GM12878 (cell line): Measurements from ENCODE around the gene GPR68. TPM values are rescaled to one million over a fixed set of nuclear protein-coding genes. Genes with fewer than 3 reads are reported as not detected.
A peak's percentile ranks its signal among the peaks of the same experiment; 100 is the strongest.

Experiments
- ATAC-seq: fragments of 200-7000 bp; cut with Tn5 transposase; 3 replicates; pipeline ENCODE4 v1.9.1; 2020; ENCODE audit warnings: mild to moderate bottlenecking, moderate library complexity
- BruUV-seq: library from RNA; stranded (reverse); fragments of 400-500 nt; replicated peaks from 2 replicates; lab custom pipeline; 2021; lab: Mats Ljungman, UMichigan
- CTCF ChIA-PET: fragments of 300-600 bp; sonication (Branson Sonifier 250); formaldehyde crosslinking; extraction: SDS; loops from one replicate; lab custom pipeline; 2021; ENCODE audit warnings: inconsistent platforms; lab: Yijun Ruan, JAX
- POLR2A ChIA-PET: fragments of 350-600 bp; formaldehyde crosslinking; extraction: SDS; loops from one replicate; lab custom pipeline; 2021; ENCODE audit warnings: inconsistent platforms; lab: Charles Lee
- RAD21 ChIA-PET: fragments of 300-600 bp; sonication (Branson Sonifier 250); formaldehyde crosslinking; loops from one replicate; lab custom pipeline; 2023; ENCODE audit warnings: antibody characterized with exemption; ENCODE audit not compliant: unreplicated experiment; lab: Charles Lee
- SMC1A ChIA-PET: fragments of 300-600 bp; sonication (Branson Sonifier 250); formaldehyde crosslinking; loops from one replicate; lab custom pipeline; 2023; ENCODE audit not compliant: unreplicated experiment, uncharacterized antibody; lab: Charles Lee
- DNase-seq: peaks from one replicate; pipeline ENCODE4 v3.0.0-alpha.2; 2011; ENCODE audit warnings: low read depth, low spot score
- FAIRE-seq: peaks from 3 replicates; lab custom pipeline; 2011; peaks lifted over from hg19 to GRCh38; lab: Jason Lieb, UNC
- H2AFZ ChIP-seq: 2 replicates; pipeline ENCODE4 v1.6.0; 2011; ENCODE audit warnings: low read depth, low read length, control low read depth; ENCODE audit not compliant: control insufficient read depth
- H3K27ac ChIP-seq: 2 replicates; pipeline ENCODE4 v1.5.1; 2011; ENCODE audit warnings: control low read depth; ENCODE audit not compliant: control insufficient read depth, insufficient read depth
- H3K27me3 ChIP-seq, 2 experiments: replicated peaks in 1 of 2; 2 replicates each; pipeline versions ENCODE4 v1.6.0 to v1.6.1; 2011; ENCODE audit warnings: low read length in 1 of 2; ENCODE audit not compliant: control insufficient read depth in 2 of 2, insufficient read depth in 2 of 2
- H3K36me3 ChIP-seq, 2 experiments: 2 replicates each; pipeline ENCODE4 v1.5.1; 2011; ENCODE audit warnings: low read length in 1 of 2; ENCODE audit not compliant: control insufficient read depth in 2 of 2, insufficient read depth in 2 of 2
- H3K4me1 ChIP-seq: 2 replicates; pipeline ENCODE4 v1.6.1; 2011; ENCODE audit warnings: mild to moderate bottlenecking, low read length, moderate library complexity, mixed read lengths; ENCODE audit not compliant: control insufficient read depth, insufficient read depth
- H3K4me2 ChIP-seq: 2 replicates; pipeline ENCODE4 v1.6.0; 2011; ENCODE audit warnings: control low read depth; ENCODE audit not compliant: control insufficient read depth, insufficient read depth
- H3K4me3 ChIP-seq: fragments of 200-600 bp; sonication (generic); 2 replicates; pipeline ENCODE4 v1.5.1; 2016
- H3K79me2 ChIP-seq: 2 replicates; pipeline ENCODE4 v1.6.0; 2011; ENCODE audit warnings: low read length; ENCODE audit not compliant: control insufficient read depth, insufficient read depth
- H3K9ac ChIP-seq: 2 replicates; pipeline ENCODE4 v1.8.0; 2011; ENCODE audit warnings: low read length, control low read depth, mixed read lengths; ENCODE audit not compliant: control insufficient read depth, insufficient read depth
- H3K9me3 ChIP-seq: replicated peaks from 3 replicates; pipeline ENCODE4 v1.5.1; 2011; ENCODE audit warnings: mild to moderate bottlenecking, low read length; ENCODE audit not compliant: control insufficient read depth, insufficient read depth
- H4K20me1 ChIP-seq: 2 replicates; pipeline ENCODE4 v1.6.0; 2011; ENCODE audit not compliant: control insufficient read depth, insufficient read depth
- BHLHE40 ChIP-seq, 2 experiments: fragments of 450-650 bp in 1 of 2; IDR thresholded peaks; 2 replicates each; pipeline ENCODE4 v1.6.1; 2011 to 2017; ENCODE audit warnings: low read depth in 2 of 2, borderline replicate concordance in 1 of 2, improper control_type of control experiment in 1 of 2, low read length in 1 of 2, mild to moderate bottlenecking in 1 of 2
- FOXK2 ChIP-seq: fragments of 450-650 bp; IDR thresholded peaks from 2 replicates; pipeline ENCODE4 v1.6.1; 2017; ENCODE audit warnings: mild to moderate bottlenecking, moderate library complexity
- HDGF ChIP-seq: fragments of 450-650 bp; IDR thresholded peaks from 2 replicates; pipeline ENCODE4 v1.6.1; 2016; ENCODE audit warnings: antibody characterized with exemption
- JUNB ChIP-seq: IDR thresholded peaks from 2 replicates; pipeline ENCODE4 v1.6.1; 2016; ENCODE audit warnings: antibody characterized with exemption, mild to moderate bottlenecking
- LARP7 ChIP-seq: fragments of 450-650 bp; IDR thresholded peaks from 2 replicates; pipeline ENCODE4 v1.6.1; 2017; ENCODE audit warnings: mild to moderate bottlenecking
- MTA3 ChIP-seq: IDR thresholded peaks from 2 replicates; pipeline ENCODE4 v1.6.1; 2012; ENCODE audit warnings: low read length, inconsistent platforms, borderline replicate concordance
- NRF1 ChIP-seq: conservative IDR thresholded peaks from 2 replicates; pipeline ENCODE4 v1.6.1; 2011; ENCODE audit warnings: mild to moderate bottlenecking, low read depth, low read length, improper control_type of control experiment
- PBX3 ChIP-seq: IDR thresholded peaks from 2 replicates; pipeline ENCODE4 v1.6.1; 2011; ENCODE audit warnings: mild to moderate bottlenecking, low read depth, low read length, moderate library complexity; ENCODE audit not compliant: insufficient replicate concordance
- POLR2AphosphoS5 ChIP-seq: IDR thresholded peaks from 2 replicates; pipeline ENCODE4 v1.6.1; 2011; ENCODE audit warnings: mild to moderate bottlenecking, low read length, inconsistent platforms
- RELB ChIP-seq: fragments of 450-650 bp; IDR thresholded peaks from 2 replicates; pipeline ENCODE4 v1.6.1; 2017; ENCODE audit warnings: low read depth, mild to moderate bottlenecking, moderate library complexity
- TCF12 ChIP-seq: IDR thresholded peaks from 2 replicates; pipeline ENCODE4 v1.6.1; 2011; ENCODE audit warnings: low read depth, mild to moderate bottlenecking, low read length
- ZBTB40 ChIP-seq: fragments of 450-650 bp; IDR thresholded peaks from 2 replicates; pipeline ENCODE4 v1.6.1; 2016; ENCODE audit warnings: mild to moderate bottlenecking, moderate library complexity, borderline replicate concordance
- ZNF24 ChIP-seq: fragments of 450-650 bp; IDR thresholded peaks from 2 replicates; pipeline ENCODE4 v1.6.1; 2017; ENCODE audit warnings: antibody characterized with exemption, mild to moderate bottlenecking
- WGBS: methylation state at CpG from one replicate; pipeline ENCODE4 v1.1.6; 2016; ENCODE audit warnings: low lambda C conversion rate; ENCODE audit not compliant: insufficient replicate concordance, insufficient coverage; ENCODE audit errors: missing lambda C conversion rate; 5-methylcytosine and 5-hydroxymethylcytosine counted together
- in situ Hi-C: fragments of 300-500 bp; cut with MboI; formaldehyde crosslinking; loops from 9 replicates; pipeline ENCODE4 v1.14.3; 2018; ENCODE audit warnings: mixed read lengths
- intact Hi-C: fragments of 100-400 bp; cut with micrococcal nuclease; formaldehyde crosslinking; loops from one replicate; pipeline ENCODE4 v1.14.2; 2022; ENCODE audit not compliant: unreplicated experiment
- polyA plus RNA-seq, 11 experiments: library from polyadenylated mRNA; depleted of rRNA in 4 of 11; unstranded in 6 of 11; stranded (reverse) in 5 of 11; fragments of >200 nt; fragmentation: Nextera tagmentation in 4 of 11; fragmentation: Illumina TruSeq in 1 of 11; extraction: Ambion mirVana in 4 of 11; extraction: Trizol in 1 of 11; gene quantifications; 1 replicate in 1 of 11; 2 replicates in 10 of 11; pipeline versions ENCODE4 v1.2.1 to v1.2.3, GENCODE V29; 2011 to 2016; ENCODE audit warnings: inconsistent platforms in 2 of 11, missing spikeins in 2 of 11, low read depth in 1 of 11
- total RNA-seq, 4 experiments: library from RNA; depleted of rRNA in 3 of 4; stranded (reverse); fragments of >200 nt in 3 of 4; fragmentation: Illumina TruSeq in 1 of 4; extraction: Trizol in 1 of 4; gene quantifications; 2 replicates each; pipeline versions ENCODE4 v1.2.1 to v1.2.3, GENCODE V29; 2013 to 2021

The GPR68 gene
- total and polyA plus RNA-seq, 10 of the 15 experiments (the other 5 are each of a cell fraction or from before 2014, with no cell fraction given) = 0.06 to 3.4 (median 1.8) TPM

- SMC1A ChIA-PET = interaction anchor here (0.9 to 5.4 kb wide), 10 partner anchors 9 to 135 kb away, joined by 3 to 81 read pairs (median 4); no protein-coding TSS in a partner anchor
- RAD21 ChIA-PET = interaction anchor here (0.9 to 4.0 kb wide), 5 partner anchors 8 to 100 kb away, joined by 3 to 31 read pairs (median 3); no protein-coding TSS in a partner anchor
- Histone ChIP-seq H3K27ac (peak overlapping the region; percentile 67), H3K4me2 (peak overlapping the region; percentile 68), H2AFZ (peak overlapping the region; percentile 64), H4K20me1 (no peaks in the 10 kb centered on the region), H3K4me3 (peak overlapping the region; percentile 13; the same call in 1 of the 2 replicates), H3K27me3 (no peaks in the 10 kb centered on the region), H3K9ac (0 out of 2 replicates have a peak overlapping the region, but pooled peaks have one; percentile 25), H3K9me3 (no peaks in the 10 kb centered on the region), H3K36me3 (no peaks in the 10 kb centered on the region), H3K79me2 (no peaks in the 10 kb centered on the region), H3K4me1 (peaks cover 39% of the 10 kb centered on the region)
- FAIRE-seq (peak; percentile 91), ATAC-seq (peak; percentile 89), DNase-seq (peak; percentile 90)
- POLR2A ChIA-PET = interaction anchor here (4.1 kb wide), 1 partner anchor 22 kb away, joined by 31 read pairs; no protein-coding TSS in a partner anchor
- BruUV-seq = no TSS peak
- in situ Hi-C loops (no loop called here), intact Hi-C loops (loop anchor here (1.0 kb wide), 1 partner anchor 21 kb away; no protein-coding TSS in a partner anchor)
- CTCF ChIA-PET = interaction anchor here (0.8 to 2.6 kb wide), 10 partner anchors 11 to 341 kb away, joined by 3 to 10 read pairs (median 4); no protein-coding TSS in a partner anchor
- 7% methylated on average over 10 of the region's 10 CpGs for WGBS
- TF ChIP-seq FOXK2 (no peak), HDGF (0 out of 2 replicates have a peak, but pooled peaks have one; percentile 27), RELB (peak; percentile 56), POLR2AphosphoS5 (peak; percentile 59; the same call in 1 of the 2 replicates), BHLHE40 (IDR thresholded peaks at IDR 0.05; ENCODE audit: borderline replicate concordance in 1 of 2, low read depth in 2 of 2, low read length in 1 of 2) (peak; percentile 55 to 67; a peak in 3 of 4 replicates), LARP7 (peak; percentile 76; the same call in 1 of the 2 replicates), ZNF24 (peak; percentile 75), JUNB (no peak), PBX3 (peak; percentile 76), TCF12 (0 out of 2 replicates have a peak, but pooled peaks have one; percentile 46), ZBTB40 (peak; percentile 30; the same call in 1 of the 2 replicates), NRF1 (no peak), MTA3 (no peak)
These were observed 5.5 kb upstream of the GPR68 start for GRCh38 chr14:91249841-91250616.
